Suprapubic skin (tissue), 4 donors: Measurements from ENCODE around the gene PACSIN2. TPM values are rescaled to one million over a fixed set of nuclear protein-coding genes. Genes with fewer than 3 reads are reported as not detected.

Source experiments
- DNase-seq, 2 donors: peaks; one replicate each; pipeline ENCODE4 v3.0.0-alpha.2; 2019; ENCODE audit warnings: low spot score in 2 of 2
- H3K27ac ChIP-seq: fragments of 200-600 bp; sonication (generic); one replicate; pipeline ENCODE4 v1.5.1; 2019
- H3K27me3 ChIP-seq: fragments of 200-600 bp; sonication (generic); one replicate; pipeline ENCODE4 v1.5.1; 2019
- H3K36me3 ChIP-seq: fragments of 200-600 bp; sonication (generic); one replicate; pipeline ENCODE4 v1.5.1; 2019
- H3K4me1 ChIP-seq: fragments of 200-600 bp; sonication (generic); one replicate; pipeline ENCODE4 v1.5.1; 2019
- H3K4me3 ChIP-seq: fragments of 200-600 bp; sonication (generic); one replicate; pipeline ENCODE4 v1.5.1; 2019; ENCODE audit warnings: mild to moderate bottlenecking
- H3K9me3 ChIP-seq: fragments of 200-600 bp; sonication (generic); one replicate; pipeline ENCODE4 v1.5.1; 2019
- CTCF ChIP-seq, 2 donors: fragments of 200-600 bp in 1 of 2; fragments of 450-650 bp in 1 of 2; sonication (generic) in 1 of 2; IDR thresholded peaks; one replicate each; pipeline ENCODE4 v1.5.1; 2016 to 2019; ENCODE audit warnings: antibody characterized with exemption in 2 of 2, mild to moderate bottlenecking in 1 of 2, moderate library complexity in 1 of 2
- EP300 ChIP-seq: sonication (generic); formaldehyde crosslinking; IDR thresholded peaks from one replicate; pipeline ENCODE4 v1.6.1; 2017; ENCODE audit warnings: antibody characterized with exemption
- POLR2A ChIP-seq, 2 donors: fragments of 450-650 bp; IDR thresholded peaks; one replicate each; pipeline ENCODE4 v1.6.1; 2017; ENCODE audit warnings: antibody characterized with exemption in 2 of 2, mild to moderate bottlenecking in 2 of 2, moderate library complexity in 2 of 2
- POLR2AphosphoS5 ChIP-seq, 3 donors: sonication (generic); formaldehyde crosslinking; IDR thresholded peaks; one replicate each; pipeline ENCODE4 v1.6.1; 2017; ENCODE audit warnings: antibody characterized with exemption in 3 of 3
- WGBS: methylation state at CpG from one replicate; pipeline ENCODE4 v1.1.5; 2018; 5-methylcytosine and 5-hydroxymethylcytosine counted together
- total RNA-seq, 4 donors: library from RNA; depleted of rRNA; stranded (reverse); fragments of >200 nt; gene quantifications; one replicate each; pipeline ENCODE4 v1.1.0, GENCODE V29; 2016

The PACSIN2 gene
- total RNA-seq, 4 donors from 2014 or later = 38.9 to 74.8 (median 55.3) TPM

- H3K27me3 ChIP-seq = no peaks in the 10 kb centered on the region
- WGBS = 91% methylated on average over 9 of the region's 9 CpGs
- H3K9me3 ChIP-seq = no peaks in the 10 kb centered on the region
- H3K27ac ChIP-seq = no peak overlapping the region
- H3K4me3 ChIP-seq = no peak overlapping the region
- DNase-seq = no peak
- TF ChIP-seq POLR2A (IDR thresholded peaks at IDR 0.05) (no peak), EP300 (no peak), CTCF (IDR thresholded peaks at IDR 0.05) (no peak), POLR2AphosphoS5 (IDR thresholded peaks at IDR 0.05) (no peak)
- H3K36me3 ChIP-seq = peaks cover 37% of the 10 kb centered on the region
- peaks cover 56% of the 10 kb centered on the region for H3K4me1 ChIP-seq
Measured at GRCh38 chr22:42892156-42892555, 122.8 kb downstream of the PACSIN2 start.

- DNase-seq = no peak
- H3K27me3 ChIP-seq = no peaks in the 10 kb centered on the region
- 95% methylated on average over 3 of the region's 3 CpGs for WGBS
- no peak overlapping the region for H3K4me3 ChIP-seq
- no peak for TF ChIP-seq POLR2A (IDR thresholded peaks at IDR 0.05)
- no peak for TF ChIP-seq EP300
- no peak for TF ChIP-seq POLR2AphosphoS5 (IDR thresholded peaks at IDR 0.05)
- no peak for TF ChIP-seq CTCF (IDR thresholded peaks at IDR 0.05)
- peaks cover 39% of the 10 kb centered on the region for H3K36me3 ChIP-seq
- H3K9me3 ChIP-seq = no peaks in the 10 kb centered on the region
- H3K4me1 ChIP-seq = peaks cover 56% of the 10 kb centered on the region
- H3K27ac ChIP-seq = no peak overlapping the region
Measured at GRCh38 chr22:42891696-42892095, 123.3 kb downstream of the PACSIN2 start.

- WGBS = 98% methylated on average over 13 of the region's 13 CpGs
- DNase-seq = no peak
- Histone ChIP-seq H3K9me3 (no peaks in the 10 kb centered on the region), H3K4me1 (peaks cover 55% of the 10 kb centered on the region), H3K27me3 (no peaks in the 10 kb centered on the region), H3K36me3 (peaks cover 43% of the 10 kb centered on the region), H3K4me3 (no peak overlapping the region), H3K27ac (no peak overlapping the region)
- TF ChIP-seq POLR2AphosphoS5 (IDR thresholded peaks at IDR 0.05) (no peak), EP300 (no peak), POLR2A (IDR thresholded peaks at IDR 0.05) (no peak), CTCF (IDR thresholded peaks at IDR 0.05) (no peak)
Measured at GRCh38 chr22:42891008-42891407, 123.9 kb downstream of the PACSIN2 start.

- H3K27ac ChIP-seq = no peak overlapping the region
- no peak overlapping the region for H3K4me3 ChIP-seq
- peaks cover 48% of the 10 kb centered on the region for H3K4me1 ChIP-seq
- DNase-seq = no peak
- no peaks in the 10 kb centered on the region for H3K9me3 ChIP-seq
- H3K27me3 ChIP-seq = no peaks in the 10 kb centered on the region
- H3K36me3 ChIP-seq = peaks cover 53% of the 10 kb centered on the region
- no peak for TF ChIP-seq POLR2AphosphoS5 (IDR thresholded peaks at IDR 0.05)
- TF ChIP-seq CTCF (IDR thresholded peaks at IDR 0.05) = no peak
- no peak for TF ChIP-seq EP300
- TF ChIP-seq POLR2A (IDR thresholded peaks at IDR 0.05) = no peak
- 77% methylated on average over 4 of the region's 4 CpGs for WGBS
Measured at GRCh38 chr22:42889304-42889703, 125.6 kb downstream of the PACSIN2 start.

GRCh38 chr22:42887523-42888507 lies 127.1 kb downstream of the PACSIN2 start:
- Histone ChIP-seq H3K4me3 (no peak overlapping the region), H3K36me3 (peaks cover 68% of the 10 kb centered on the region), H3K27ac (no peak overlapping the region), H3K9me3 (no peaks in the 10 kb centered on the region), H3K27me3 (no peaks in the 10 kb centered on the region), H3K4me1 (peaks cover 36% of the 10 kb centered on the region)
- whole genome bisulfite sequencing = 86% methylated on average over 14 of the region's 14 CpGs
- TF ChIP-seq CTCF (IDR thresholded peaks at IDR 0.05) (no peak), POLR2A (IDR thresholded peaks at IDR 0.05) (no peak), POLR2AphosphoS5 (IDR thresholded peaks at IDR 0.05) (no peak), EP300 (no peak)
- no peak for DNase-seq
